HepG2 (cell line): ENCODE results near the gene PCBP2. TPM values are rescaled to one million over a fixed set of nuclear protein-coding genes. Genes with fewer than 3 reads are reported as not detected.

Source experiments
- ATAC-seq: fragments of 200-7000 bp; cut with Tn5 transposase; 3 replicates; pipeline ENCODE4 v1.9.1; 2020; ENCODE audit warnings: mild to moderate bottlenecking, moderate library complexity
- BruUV-seq: library from RNA; stranded (reverse); fragments of 400-500 nt; replicated peaks from 2 replicates; lab custom pipeline; 2021; lab: Mats Ljungman, UMichigan
- CTCF ChIA-PET: fragments of 300-600 bp; formaldehyde crosslinking; extraction: SDS; loops from one replicate; lab custom pipeline; 2021; ENCODE audit warnings: low total read pairs, inconsistent platforms, low intra/inter-chr PET ratio; lab: Yijun Ruan, JAX
- POLR2A ChIA-PET: fragments of 350-600 bp; sonication (Branson Sonifier 250); formaldehyde crosslinking; loops from one replicate; lab custom pipeline; 2020; ENCODE audit warnings: antibody characterized with exemption, inconsistent platforms; lab: Yijun Ruan, JAX
- DNase-seq: peaks from one replicate; pipeline ENCODE4 v3.0.0-alpha.2; 2015; ENCODE audit warnings: low spot score
- FAIRE-seq: peaks from 3 replicates; lab custom pipeline; 2011; peaks lifted over from hg19 to GRCh38; lab: Jason Lieb, UNC
- H2AFZ ChIP-seq: one replicate; pipeline ENCODE4 v1.6.1; 2011; ENCODE audit warnings: low read length, inconsistent platforms
- H3K27ac ChIP-seq: fragments of 300-600 bp; 3 replicates; pipeline ENCODE4 v1.8.0; 2011; ENCODE audit warnings: mixed run types, mild to moderate bottlenecking, mixed read lengths, low read length, inconsistent platforms; ENCODE audit not compliant: insufficient read depth; ENCODE audit errors: extremely low read length
- H3K27me3 ChIP-seq, 2 experiments: fragments of 200-600 bp in 1 of 2; 2 replicates in 1 of 2; 3 replicates in 1 of 2; pipeline versions ENCODE4 v1.6.0 to v1.8.0; 2011; ENCODE audit warnings: low read length in 2 of 2, mild to moderate bottlenecking in 2 of 2, moderate library complexity in 2 of 2, inconsistent platforms in 1 of 2; ENCODE audit not compliant: insufficient read depth in 2 of 2, control insufficient read depth in 1 of 2
- H3K36me3 ChIP-seq, 2 experiments: fragments of 200-600 bp in 1 of 2; replicated peaks in 1 of 2; 2 replicates in 1 of 2; 3 replicates in 1 of 2; pipeline versions ENCODE4 v1.5.1 to v1.8.0; 2011; ENCODE audit warnings: low read length in 2 of 2, inconsistent platforms in 1 of 2; ENCODE audit not compliant: insufficient read depth in 2 of 2, control insufficient read depth in 1 of 2
- H3K4me1 ChIP-seq: 2 replicates; pipeline ENCODE4 v1.5.1; 2012; ENCODE audit warnings: low read length, inconsistent platforms; ENCODE audit not compliant: insufficient read depth
- H3K4me2 ChIP-seq: 2 replicates; pipeline ENCODE4 v1.6.0; 2011; ENCODE audit warnings: low read depth, low read length, inconsistent platforms
- H3K4me3 ChIP-seq, 3 experiments: fragments of 200-600 bp in 1 of 3; sonication (generic), shearing (Covaris generic) in 1 of 3; replicated peaks in 1 of 3; 2 replicates each; pipeline ENCODE4 v1.5.1; 2011 to 2016; ENCODE audit warnings: low read length in 3 of 3, inconsistent platforms in 2 of 3, low read depth in 2 of 3, mild to moderate bottlenecking in 2 of 3, control low read depth in 1 of 3, mixed read lengths in 1 of 3; ENCODE audit not compliant: insufficient read depth in 1 of 3
- H3K79me2 ChIP-seq: one replicate; pipeline ENCODE4 v1.6.1; 2011; ENCODE audit warnings: low read length, inconsistent platforms; ENCODE audit not compliant: insufficient read depth
- H3K9ac ChIP-seq: 2 replicates; pipeline ENCODE4 v1.6.0; 2011; ENCODE audit warnings: mild to moderate bottlenecking, low read depth, low read length, inconsistent platforms; ENCODE audit not compliant: insufficient read depth
- H3K9me3 ChIP-seq: 2 replicates; pipeline ENCODE4 v1.5.1; 2012; ENCODE audit warnings: mild to moderate bottlenecking, low read length
- H4K20me1 ChIP-seq: 2 replicates; pipeline ENCODE4 v1.6.0; 2011; ENCODE audit warnings: inconsistent platforms, mild to moderate bottlenecking, low read length, moderate library complexity; ENCODE audit not compliant: insufficient read depth
- AGO2 ChIP-seq: fragments of 200-400 bp; formaldehyde crosslinking; optimal IDR thresholded peaks from 2 replicates; pipeline ENCODE3; 2017; ENCODE audit warnings: mild to moderate bottlenecking, low read depth, low read length, moderate library complexity
- AHR ChIP-seq: IDR thresholded peaks from 2 replicates; pipeline ENCODE4 v1.6.1; 2018; ENCODE audit warnings: missing genetic modification reagents, missing compliant biosample characterization
- FOSL1 ChIP-seq: sonication (generic); formaldehyde crosslinking; IDR thresholded peaks from 2 replicates; pipeline ENCODE4 v1.9.0; 2021; ENCODE audit warnings: missing genetic modification reagents, borderline replicate concordance
- HMG20B ChIP-seq: conservative IDR thresholded peaks from 2 replicates; pipeline ENCODE4 v1.6.1; 2016; ENCODE audit warnings: missing genetic modification reagents, missing compliant biosample characterization
- KAT7 ChIP-seq: IDR thresholded peaks from 2 replicates; pipeline ENCODE4 v1.6.1; 2018; ENCODE audit warnings: borderline replicate concordance, missing compliant biosample characterization
- POLR2A ChIP-seq, 2 experiments: IDR thresholded peaks; 2 replicates each; pipeline ENCODE4 v1.6.1; 2011; ENCODE audit warnings: low read depth in 2 of 2, low read length in 2 of 2, mild to moderate bottlenecking in 1 of 2, moderate library complexity in 1 of 2; ENCODE audit not compliant: insufficient read depth in 1 of 2
- POLR2G ChIP-seq: fragments of 200-400 bp; formaldehyde crosslinking; IDR thresholded peaks from 2 replicates; pipeline ENCODE4 v1.6.1; 2018; ENCODE audit warnings: mild to moderate bottlenecking, low read depth, low read length, moderate library complexity
- SIX4 ChIP-seq: sonication (generic); formaldehyde crosslinking; IDR thresholded peaks from 2 replicates; pipeline ENCODE4 v1.4.0; 2020; ENCODE audit warnings: missing genetic modification reagents
- SNAPC4 ChIP-seq: sonication (generic); formaldehyde crosslinking; IDR thresholded peaks from 2 replicates; pipeline ENCODE4 v1.4.0; 2020; ENCODE audit warnings: mild to moderate bottlenecking, missing genetic modification reagents
- TRAFD1 ChIP-seq: sonication (generic); formaldehyde crosslinking; IDR thresholded peaks from 2 replicates; pipeline ENCODE4 v1.5.1; 2020; ENCODE audit warnings: missing genetic modification reagents, mild to moderate bottlenecking, borderline replicate concordance
- XRCC5 ChIP-seq: fragments of 200-400 bp; formaldehyde crosslinking; optimal IDR thresholded peaks from 2 replicates; pipeline ENCODE3; 2017; ENCODE audit warnings: mild to moderate bottlenecking, low read length
- ZIK1 ChIP-seq: sonication (generic); formaldehyde crosslinking; IDR thresholded peaks from 2 replicates; pipeline ENCODE4 v1.5.0; 2020; ENCODE audit warnings: mild to moderate bottlenecking, low read depth, missing genetic modification reagents, borderline replicate concordance
- ZNF430 ChIP-seq: sonication (generic); formaldehyde crosslinking; IDR thresholded peaks from 2 replicates; pipeline ENCODE4 v1.9.0; 2021; ENCODE audit warnings: mild to moderate bottlenecking, missing genetic modification reagents
- ZNF569 ChIP-seq: sonication (generic); formaldehyde crosslinking; IDR thresholded peaks from 2 replicates; pipeline ENCODE4 v1.5.0; 2020; ENCODE audit warnings: mild to moderate bottlenecking, missing genetic modification reagents, moderate library complexity, borderline replicate concordance
- ZNF577 ChIP-seq: sonication (generic); formaldehyde crosslinking; IDR thresholded peaks from 2 replicates; pipeline ENCODE4 v1.4.0; 2020; ENCODE audit warnings: mild to moderate bottlenecking, low read depth, missing genetic modification reagents, borderline replicate concordance
- WGBS: methylation state at CpG from one replicate; pipeline ENCODE4 v1.1.6; 2017; ENCODE audit warnings: low lambda C conversion rate; 5-methylcytosine and 5-hydroxymethylcytosine counted together
- in situ Hi-C: cut with HindIII; loops from 2 replicates; pipeline ENCODE4 v1.10.0; 2017; ENCODE audit warnings: low pct_unique_long_range_greater_than_20kb; ENCODE audit not compliant: extremely low pct_ligation_motif_present
- intact Hi-C: fragments of 100-400 bp; cut with micrococcal nuclease; formaldehyde crosslinking; loops from one replicate; pipeline ENCODE4 v1.10.0; 2022; ENCODE audit not compliant: unreplicated experiment
- polyA plus RNA-seq, 8 experiments: library from polyadenylated mRNA; depleted of rRNA in 3 of 8; stranded (reverse) in 7 of 8; unstranded in 1 of 8; fragments of >200 nt; fragmentation: Illumina TruSeq in 4 of 8; extraction: Trizol in 4 of 8; gene quantifications; 2 replicates each; pipeline versions ENCODE4 v1.2.1 to v1.2.3, GENCODE V29; 2011 to 2016; ENCODE audit warnings: low read depth in 4 of 8, missing spikeins in 1 of 8, mixed read lengths in 1 of 8; ENCODE audit not compliant: insufficient read depth in 1 of 8
- total RNA-seq, 5 experiments: library from RNA; depleted of rRNA; stranded (reverse); fragments of >200 nt; fragmentation: Illumina TruSeq; extraction: Trizol; gene quantifications; 2 replicates each; pipeline ENCODE4 v1.2.3, GENCODE V29; 2016; ENCODE audit warnings: low read depth in 1 of 5
- TF ChIP-seq, protein P1 (sequence below): sonication (generic); formaldehyde crosslinking; IDR thresholded peaks from 2 replicates; pipeline ENCODE4 v1.9.0; 2021; ENCODE audit warnings: missing genetic modification reagents, borderline replicate concordance

PCBP2 gene
- total and polyA plus RNA-seq, 2 of the 13 experiments (the other 11 are each of a cell fraction or from before 2014, with no cell fraction given): 154 to 345 TPM

DNA sequence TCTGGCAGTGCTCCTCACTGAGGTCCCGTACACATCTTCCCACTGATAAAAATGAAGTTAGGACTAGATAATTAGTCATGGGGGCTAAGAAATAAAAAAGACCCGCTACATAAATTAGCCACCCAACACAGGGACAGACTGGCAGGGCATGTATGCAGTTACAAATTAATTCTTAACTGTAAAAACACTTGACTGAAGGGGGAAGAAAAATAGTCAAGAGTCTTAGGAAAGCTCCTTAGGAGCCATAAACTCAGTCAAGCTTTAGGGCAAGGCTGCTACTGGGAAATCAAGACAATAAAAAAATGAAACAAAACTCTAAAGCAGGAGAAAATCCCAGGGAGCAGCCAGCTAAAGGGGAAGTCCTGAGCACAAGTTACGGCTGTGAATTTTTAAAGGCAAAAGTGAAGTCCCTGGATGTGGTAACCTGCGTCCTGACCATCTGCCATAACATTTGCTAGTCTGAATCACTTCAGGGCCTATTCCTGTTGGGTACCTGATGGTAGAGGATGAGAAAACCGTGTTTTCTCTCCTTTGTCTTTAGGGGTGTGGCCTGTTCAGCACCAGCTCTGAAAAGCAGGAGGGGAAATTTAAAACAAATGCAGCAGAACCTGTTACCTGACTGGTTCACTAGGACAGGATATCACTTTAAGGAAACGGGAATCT, 62.9 kb downstream of the PCBP2 start (continued):
- TF ChIP-seq SNAPC4: no peak
- TF ChIP-seq ZNF430 (CRISPR knock-in tag): no peak

- H3K9me3 ChIP-seq: no peaks in the 10 kb centered on the region
- intact Hi-C loops: no loop called here
- ChIA-PET POLR2A (interaction anchor here (1.9 kb wide), 1 partner anchor 14 kb away, joined by 6 read pairs; the partner anchor contains the start of gene TARBP2), CTCF (no interaction called here)
- in situ Hi-C loops: no loop called here
- no peak overlapping the region for H3K27ac ChIP-seq
- DNase-seq (no peak), FAIRE-seq (no peak), ATAC-seq (no peak)
- no peaks in the 10 kb centered on the region for H4K20me1 ChIP-seq
- no peak overlapping the region for H3K9ac ChIP-seq
- H3K4me3 ChIP-seq: no peak overlapping the region
- H3K79me2 ChIP-seq: no peaks in the 10 kb centered on the region
- H3K4me1 ChIP-seq: no peaks in the 10 kb centered on the region
- no peak overlapping the region for H3K4me2 ChIP-seq
- H3K27me3 ChIP-seq: no peaks in the 10 kb centered on the region
- H3K36me3 ChIP-seq: peaks cover 17 to 70% of the 10 kb centered on the region in 2 experiments
- WGBS: 97% methylated on average over 2 of the region's 2 CpGs
- no peak overlapping the region for H2AFZ ChIP-seq
- BruUV-seq: no TSS peak
- no peak for TF ChIP-seq POLR2G
- TF ChIP-seq TRAFD1 (CRISPR knock-in tag): no peak
- TF ChIP-seq HMG20B (CRISPR knock-in tag): no peak
- TF ChIP-seq, protein P1, sequence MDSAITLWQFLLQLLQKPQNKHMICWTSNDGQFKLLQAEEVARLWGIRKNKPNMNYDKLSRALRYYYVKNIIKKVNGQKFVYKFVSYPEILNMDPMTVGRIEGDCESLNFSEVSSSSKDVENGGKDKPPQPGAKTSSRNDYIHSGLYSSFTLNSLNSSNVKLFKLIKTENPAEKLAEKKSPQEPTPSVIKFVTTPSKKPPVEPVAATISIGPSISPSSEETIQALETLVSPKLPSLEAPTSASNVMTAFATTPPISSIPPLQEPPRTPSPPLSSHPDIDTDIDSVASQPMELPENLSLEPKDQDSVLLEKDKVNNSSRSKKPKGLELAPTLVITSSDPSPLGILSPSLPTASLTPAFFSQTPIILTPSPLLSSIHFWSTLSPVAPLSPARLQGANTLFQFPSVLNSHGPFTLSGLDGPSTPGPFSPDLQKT (CRISPR knock-in tag): no peak
- TF ChIP-seq AGO2: no peak
- TF ChIP-seq AHR (CRISPR knock-in tag): no peak
- no peak for TF ChIP-seq SIX4 (CRISPR knock-in tag)
- TF ChIP-seq ZNF577 (CRISPR knock-in tag): no peak
- TF ChIP-seq ZNF569: no peak
- no peak for TF ChIP-seq FOSL1 (CRISPR knock-in tag)
- TF ChIP-seq ZIK1 (CRISPR knock-in tag): no peak
- TF ChIP-seq POLR2A (IDR thresholded peaks at IDR 0.05; ENCODE audit: insufficient read depth in 1 of 2, low read depth in 2 of 2, low read length in 2 of 2): no peak
- TF ChIP-seq KAT7 (CRISPR knock-in tag): no peak
- no peak for TF ChIP-seq XRCC5
Observed at GRCh38 chr12:53515291-53515680, 63.4 kb downstream of the PCBP2 start.
